A673 (cell line): ENCODE measurements around the gene HIP1. TPM values are rescaled to one million over a fixed set of nuclear protein-coding genes. Genes with fewer than 3 reads are reported as not detected.

Source experiments
- BruUV-seq: library from RNA; stranded (reverse); fragments of 400-500 nt; replicated peaks from 2 replicates; lab custom pipeline; 2021; lab: Mats Ljungman, UMichigan
- CTCF ChIA-PET: fragments of 300-600 bp; sonication (Branson Sonifier 250); formaldehyde crosslinking; loops from one replicate; lab custom pipeline; 2022; ENCODE audit warnings: antibody characterized with exemption; lab: Charles Lee
- POLR2A ChIA-PET: fragments of 300-600 bp; sonication (Branson Sonifier 250); formaldehyde crosslinking; loops from one replicate; lab custom pipeline; 2022; ENCODE audit warnings: antibody characterized with exemption; ENCODE audit not compliant: low non-redundant PET; lab: Charles Lee
- DNase-seq: peaks from one replicate; pipeline ENCODE4 v3.0.0-alpha.2; 2015; ENCODE audit warnings: low spot score
- H3K27ac ChIP-seq: fragments of 200-600 bp; sonication (generic); 2 replicates; pipeline ENCODE4 v1.5.1; 2016; ENCODE audit warnings: mixed run types, low read depth, mild to moderate bottlenecking, mixed read lengths, antibody characterized with exemption, low read length; ENCODE audit not compliant: poor library complexity, severe bottlenecking
- H3K27me3 ChIP-seq: fragments of 200-600 bp; sonication (generic); replicated peaks from 2 replicates; pipeline ENCODE4 v1.6.1; 2017; ENCODE audit warnings: mixed run types, low read depth, mild to moderate bottlenecking, mixed read lengths, antibody characterized with exemption, low read length; ENCODE audit not compliant: insufficient read depth, poor library complexity
- H3K36me3 ChIP-seq: fragments of 200-600 bp; sonication (generic); 2 replicates; pipeline ENCODE4 v1.6.1; 2016; ENCODE audit warnings: mixed run types, mild to moderate bottlenecking, mixed read lengths, antibody characterized with exemption, low read length; ENCODE audit not compliant: insufficient read depth, poor library complexity, severe bottlenecking
- H3K4me1 ChIP-seq: fragments of 200-600 bp; sonication (generic); 2 replicates; pipeline ENCODE4 v1.6.1; 2017; ENCODE audit warnings: mixed run types, mild to moderate bottlenecking, mixed read lengths, antibody characterized with exemption, low read length; ENCODE audit not compliant: insufficient read depth, poor library complexity, severe bottlenecking
- H3K4me3 ChIP-seq: fragments of 200-600 bp; sonication (generic); 2 replicates; pipeline ENCODE4 v1.5.1; 2016; ENCODE audit warnings: low read depth, mixed run types, mild to moderate bottlenecking, mixed read lengths, low read length; ENCODE audit not compliant: poor library complexity, severe bottlenecking
- H3K9me3 ChIP-seq: fragments of 200-600 bp; sonication (generic); 2 replicates; pipeline ENCODE4 v1.6.1; 2016; ENCODE audit warnings: mixed run types, low read depth, mild to moderate bottlenecking, mixed read lengths, antibody characterized with exemption, low read length; ENCODE audit not compliant: poor library complexity, severe bottlenecking
- CTCF ChIP-seq: fragments of 300-800, 200-600 bp; sonication (generic); conservative IDR thresholded peaks from 2 replicates; pipeline ENCODE4 v1.5.1; 2017; ENCODE audit warnings: low read depth, mild to moderate bottlenecking, antibody characterized with exemption, low read length, moderate library complexity, mixed read lengths
- EZH2 ChIP-seq: fragments of 200-600 bp; sonication (generic); IDR thresholded peaks from 2 replicates; pipeline ENCODE4 v1.6.1; 2017; ENCODE audit warnings: borderline replicate concordance, low read depth, mild to moderate bottlenecking, mixed read lengths, antibody characterized with exemption, low read length; ENCODE audit not compliant: poor library complexity, severe bottlenecking
- intact Hi-C: fragments of 100-400 bp; cut with micrococcal nuclease; formaldehyde crosslinking; loops from one replicate; pipeline ENCODE4 v1.10.0; 2022; ENCODE audit not compliant: unreplicated experiment
- total RNA-seq: library from RNA; stranded (reverse); gene quantifications from 2 replicates; pipeline ENCODE4 v1.2.3, GENCODE V29; 2021

Gene HIP1
- total RNA-seq, 1 experiment from 2014 or later, result 25.0 TPM

DNA sequence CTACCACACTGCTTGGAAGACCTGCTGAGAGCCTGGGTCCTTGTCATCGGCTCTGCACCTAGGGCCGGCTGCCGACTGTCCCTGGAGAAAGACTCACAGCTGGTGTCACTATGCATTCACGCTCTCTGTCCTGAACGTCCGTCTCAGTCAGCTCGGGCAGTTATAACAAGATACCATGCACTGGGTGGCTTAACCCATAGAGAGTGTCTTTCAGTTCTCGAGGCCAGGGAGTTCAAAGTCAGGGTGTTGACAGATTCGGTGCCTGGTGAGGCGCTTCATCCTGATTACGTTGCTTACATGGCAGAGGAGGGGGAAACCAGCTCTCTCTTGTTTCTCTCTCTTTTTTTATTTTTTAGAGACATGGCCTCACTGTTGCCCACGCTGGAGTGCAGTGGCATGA, 155.5 kb downstream of the HIP1 start:
- CTCF ChIA-PET, result no interaction called here
- no peak for DNase-seq
- BruUV-seq, result no TSS peak
- POLR2A ChIA-PET, result no interaction called here
- H3K27ac ChIP-seq, result no peak overlapping the region
- no peaks in the 10 kb centered on the region for H3K36me3 ChIP-seq
- no peak for TF ChIP-seq CTCF
- TF ChIP-seq EZH2, result no peak
- H3K27me3 ChIP-seq, result no peaks in the 10 kb centered on the region
- intact Hi-C loops, result no loop called here
- H3K9me3 ChIP-seq, result no peaks in the 10 kb centered on the region
- no peak overlapping the region for H3K4me3 ChIP-seq
- no peaks in the 10 kb centered on the region for H3K4me1 ChIP-seq

DNA sequence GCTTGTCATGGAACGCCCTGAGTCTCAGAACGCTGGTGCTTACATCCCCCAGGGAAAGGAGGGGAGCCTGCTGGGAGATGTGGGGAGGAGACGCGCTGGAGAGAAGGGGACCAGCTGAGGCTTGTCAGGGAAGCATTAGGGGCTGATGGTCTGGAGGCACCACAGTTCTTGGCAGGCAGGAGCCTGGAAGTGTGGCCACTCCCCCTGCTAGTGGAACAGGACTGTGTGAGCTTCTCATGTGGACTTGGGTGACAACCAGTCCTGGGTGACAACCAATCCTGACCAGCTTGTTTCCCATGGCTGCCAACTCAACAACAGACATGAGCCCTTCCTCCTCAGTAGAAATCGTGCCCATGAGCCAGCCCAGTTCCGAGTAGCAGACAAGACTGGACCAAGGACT, 158.8 kb downstream of the HIP1 start:
- Histone ChIP-seq H3K27ac (no peak overlapping the region), H3K27me3 (no peaks in the 10 kb centered on the region), H3K9me3 (no peaks in the 10 kb centered on the region), H3K36me3 (no peaks in the 10 kb centered on the region), H3K4me1 (peaks cover 8% of the 10 kb centered on the region), H3K4me3 (no peak overlapping the region)
- POLR2A ChIA-PET, result no interaction called here
- intact Hi-C loops, result no loop called here
- no peak for DNase-seq
- no peak for TF ChIP-seq CTCF
- no peak for TF ChIP-seq EZH2
- CTCF ChIA-PET, result no interaction called here
- no TSS peak for BruUV-seq

- CTCF ChIA-PET, result no interaction called here
- Histone ChIP-seq H3K4me1 (peaks cover 8% of the 10 kb centered on the region), H3K27ac (no peak overlapping the region), H3K9me3 (no peaks in the 10 kb centered on the region), H3K27me3 (no peaks in the 10 kb centered on the region), H3K4me3 (no peak overlapping the region), H3K36me3 (no peaks in the 10 kb centered on the region)
- POLR2A ChIA-PET, result no interaction called here
- intact Hi-C loops, result no loop called here
- BruUV-seq, result no TSS peak
- no peak for DNase-seq
- TF ChIP-seq CTCF (no peak), EZH2 (no peak)
Measured at GRCh38 chr7:75578081-75578480, 160.7 kb downstream of the HIP1 start.
